HCT116 (cell line): ENCODE measurements around the gene PRSS16. TPM values are rescaled to one million over a fixed set of nuclear protein-coding genes. Genes with fewer than 3 reads are reported as not detected.

Source experiments
- ATAC-seq: fragments of 200-7000 bp; cut with Tn5 transposase; 2 replicates; pipeline ENCODE4 v1.9.1; 2020; ENCODE audit warnings: mild to moderate bottlenecking, moderate library complexity
- BruUV-seq: library from RNA; stranded (reverse); fragments of 400-500 nt; replicated peaks from 2 replicates; lab custom pipeline; 2021; lab: Mats Ljungman, UMichigan
- CTCF ChIA-PET: fragments of 300-600 bp; sonication (Branson Sonifier 250); formaldehyde crosslinking; loops from one replicate; lab custom pipeline; 2021; ENCODE audit warnings: antibody characterized with exemption; lab: Charles Lee
- POLR2A ChIA-PET: fragments of 300-600, 350-600 bp; sonication (Branson Sonifier 250); formaldehyde crosslinking; loops from one replicate; lab custom pipeline; 2021; ENCODE audit warnings: antibody characterized with exemption; lab: Charles Lee
- RAD21 ChIA-PET, 2 experiments: fragments of 300-600 bp; sonication (Branson Sonifier 250); formaldehyde crosslinking; loops; one replicate each; lab custom pipeline; 2023; ENCODE audit warnings: low total read pairs in 2 of 2; ENCODE audit not compliant: uncharacterized antibody in 2 of 2, unreplicated experiment in 2 of 2, low non-redundant PET in 1 of 2; lab: Charles Lee
- DNase-seq: peaks from one replicate; pipeline ENCODE4 v3.0.0-alpha.2; 2010; ENCODE audit warnings: low read depth, low spot score
- H2AFZ ChIP-seq: fragments of 200-600 bp; shearing (Covaris generic), sonication (generic); 2 replicates; pipeline ENCODE4 v1.6.1; 2017; ENCODE audit warnings: low read depth, mixed run types, mixed read lengths, antibody characterized with exemption, low read length; ENCODE audit not compliant: poor library complexity, severe bottlenecking
- H3K27ac ChIP-seq: 2 replicates; pipeline ENCODE4 v1.5.1; 2012; ENCODE audit warnings: low read depth, low read length
- H3K27me3 ChIP-seq: fragments of 200-600 bp; sonication (generic); 2 replicates; pipeline ENCODE4 v1.6.1; 2016; ENCODE audit warnings: mixed run types, low read length, mixed read lengths; ENCODE audit not compliant: insufficient read depth
- H3K36me3 ChIP-seq, 2 experiments: fragments of 200-500 bp in 1 of 2; fragments of 200-600 bp in 1 of 2; sonication (Bioruptor generic) in 1 of 2; sonication (generic) in 1 of 2; 2 replicates each; pipeline versions ENCODE4 v1.5.1 to v1.6.1; 2014 to 2016; ENCODE audit warnings: low read length in 2 of 2, inconsistent platforms in 1 of 2, mixed read lengths in 1 of 2, mixed run types in 1 of 2; ENCODE audit not compliant: insufficient read depth in 2 of 2, control insufficient read depth in 1 of 2
- H3K4me1 ChIP-seq, 2 experiments: fragments of 200-600 bp in 1 of 2; sonication (generic) in 1 of 2; 2 replicates each; pipeline versions ENCODE4 v1.5.1 to v1.6.1; 2012 to 2017; ENCODE audit warnings: low read length in 2 of 2, inconsistent platforms in 1 of 2, mild to moderate bottlenecking in 1 of 2, mixed read lengths in 1 of 2, mixed run types in 1 of 2, moderate library complexity in 1 of 2; ENCODE audit not compliant: insufficient read depth in 2 of 2, control insufficient read depth in 1 of 2
- H3K4me2 ChIP-seq: fragments of 200-600 bp; sonication (generic); 2 replicates; pipeline ENCODE4 v1.6.1; 2017; ENCODE audit warnings: mixed run types, low read length, mixed read lengths
- H3K4me3 ChIP-seq, 2 experiments: fragments of 200-600 bp in 1 of 2; sonication (generic) in 1 of 2; replicated peaks in 1 of 2; 2 replicates each; pipeline ENCODE4 v1.5.1; 2011 to 2016; ENCODE audit warnings: low read length in 2 of 2, control low read depth in 1 of 2, low read depth in 1 of 2, mild to moderate bottlenecking in 1 of 2, mixed read lengths in 1 of 2, mixed run types in 1 of 2
- H3K79me2 ChIP-seq: fragments of 200-600 bp; sonication (generic); 2 replicates; pipeline ENCODE4 v1.6.1; 2017; ENCODE audit warnings: mild to moderate bottlenecking, mixed run types, low read length, moderate library complexity, mixed read lengths; ENCODE audit not compliant: insufficient read depth
- H3K9ac ChIP-seq: fragments of 200-600 bp; sonication (generic); 2 replicates; pipeline ENCODE4 v1.6.1; 2016; ENCODE audit warnings: low read length, mixed read lengths
- H3K9me2 ChIP-seq: fragments of 200-600 bp; sonication (generic), shearing (Covaris generic); 2 replicates; pipeline ENCODE4 v1.6.1; 2017; ENCODE audit warnings: mixed run types, mild to moderate bottlenecking, moderate library complexity; ENCODE audit not compliant: insufficient read depth
- H3K9me3 ChIP-seq, 2 experiments: fragments of 200-500 bp in 1 of 2; fragments of 200-600 bp in 1 of 2; sonication (Bioruptor generic) in 1 of 2; sonication (generic) in 1 of 2; 2 replicates each; pipeline ENCODE4 v1.6.1; 2014 to 2017; ENCODE audit warnings: low read length in 2 of 2, mixed read lengths in 2 of 2, inconsistent platforms in 1 of 2, low read depth in 1 of 2, mild to moderate bottlenecking in 1 of 2, mixed run types in 1 of 2, moderate library complexity in 1 of 2; ENCODE audit not compliant: control insufficient read depth in 1 of 2, insufficient read depth in 1 of 2
- H4K20me1 ChIP-seq: fragments of 200-600 bp; sonication (generic), shearing (Covaris generic); 2 replicates; pipeline ENCODE4 v1.6.1; 2017; ENCODE audit warnings: mixed run types, mild to moderate bottlenecking, moderate library complexity; ENCODE audit not compliant: insufficient read depth
- ATF3 ChIP-seq: IDR thresholded peaks from 2 replicates; pipeline ENCODE4 v1.6.1; 2012
- EZH2 ChIP-seq: fragments of 200-600 bp; sonication (generic); IDR thresholded peaks from 2 replicates; pipeline ENCODE4 v1.6.1; 2017; ENCODE audit warnings: antibody characterized with exemption, mixed run types
- EZH2phosphoT487 ChIP-seq: fragments of 200-600 bp; IDR thresholded peaks from 2 replicates; pipeline ENCODE4 v1.6.1; 2018; ENCODE audit warnings: antibody characterized with exemption, borderline replicate concordance
- FOSL1 ChIP-seq: IDR thresholded peaks from 2 replicates; pipeline ENCODE4 v1.6.1; 2012; ENCODE audit warnings: low read depth
- JUND ChIP-seq: IDR thresholded peaks from 2 replicates; pipeline ENCODE4 v1.6.1; 2012
- MAX ChIP-seq: IDR thresholded peaks from 2 replicates; pipeline ENCODE4 v1.6.1; 2012
- POLR2AphosphoS5 ChIP-seq: IDR thresholded peaks from 2 replicates; pipeline ENCODE4 v1.6.1; 2011; ENCODE audit warnings: mild to moderate bottlenecking, low read depth, low read length, moderate library complexity
- REST ChIP-seq: IDR thresholded peaks from 2 replicates; pipeline ENCODE4 v1.6.1; 2012; ENCODE audit warnings: low read depth
- SIN3A ChIP-seq: IDR thresholded peaks from 2 replicates; pipeline ENCODE4 v1.6.1; 2012; ENCODE audit warnings: low read depth
- SP1 ChIP-seq: IDR thresholded peaks from 2 replicates; pipeline ENCODE4 v1.6.1; 2012; ENCODE audit warnings: low read depth
- YY1 ChIP-seq: IDR thresholded peaks from 2 replicates; pipeline ENCODE4 v1.6.1; 2011; ENCODE audit warnings: low read length, low read depth, moderate library complexity, mild to moderate bottlenecking; ENCODE audit not compliant: insufficient replicate concordance; ENCODE audit errors: extremely low read depth
- ZFX ChIP-seq: fragments of 450-650 bp; IDR thresholded peaks from 2 replicates; pipeline ENCODE4 v1.6.1; 2017
- intact Hi-C: fragments of 100-400 bp; cut with micrococcal nuclease; formaldehyde crosslinking; loops from 2 replicates; pipeline ENCODE4 v1.10.0; 2022
- total RNA-seq: library from RNA; stranded (reverse); gene quantifications from one replicate; pipeline ENCODE4 v1.2.1, GENCODE V29; 2021; ENCODE audit not compliant: unreplicated experiment

The PRSS16 gene
- total RNA-seq, 1 experiment from 2014 or later: 14.5 TPM

GRCh38 chr6:27208042-27208441 lies 39.5 kb upstream of the PRSS16 start:
- TF ChIP-seq JUND (no peak), ATF3 (no peak), EZH2 (no peak), FOSL1 (no peak), SIN3A (no peak)
- no peak overlapping the region for H2AFZ ChIP-seq
- BruUV-seq: no TSS peak
- H4K20me1 ChIP-seq: no peaks in the 10 kb centered on the region
- H3K4me1 ChIP-seq: no peaks in the 10 kb centered on the region
- no peak overlapping the region for H3K27ac ChIP-seq
- no peaks in the 10 kb centered on the region for H3K79me2 ChIP-seq
- H3K9me3 ChIP-seq: no peaks in the 10 kb centered on the region
- ATAC-seq (no peak), DNase-seq (no peak)
- no peaks in the 10 kb centered on the region for H3K36me3 ChIP-seq
- no peak overlapping the region for H3K4me2 ChIP-seq
- RAD21 ChIA-PET: no interaction called here
- intact Hi-C loops: no loop called here
- CTCF ChIA-PET: no interaction called here
- POLR2A ChIA-PET: no interaction called here
- no peak overlapping the region for H3K9ac ChIP-seq
- H3K27me3 ChIP-seq: no peaks in the 10 kb centered on the region
- H3K9me2 ChIP-seq: no peaks in the 10 kb centered on the region
- H3K4me3 ChIP-seq: no peak overlapping the region

- H3K9ac ChIP-seq: no peak overlapping the region
- no peak for DNase-seq
- ATAC-seq: no peak
- H3K4me3 ChIP-seq: no peak overlapping the region
- H3K27ac ChIP-seq: no peak overlapping the region
- H3K4me1 ChIP-seq: peaks cover 0 to 3% of the 10 kb centered on the region in 2 experiments; a peak in 1 of 4 replicates
- POLR2A ChIA-PET: no interaction called here
- intact Hi-C loops: no loop called here
- no peaks in the 10 kb centered on the region for H4K20me1 ChIP-seq
- no peaks in the 10 kb centered on the region for H3K79me2 ChIP-seq
- CTCF ChIA-PET: interaction anchor here (0.6 kb wide), 1 partner anchor 687 kb away, joined by 3 read pairs; no protein-coding TSS in a partner anchor
- H3K36me3 ChIP-seq: no peaks in the 10 kb centered on the region
- TF ChIP-seq SIN3A (no peak), REST (no peak), SP1 (no peak), YY1 (no peak), EZH2phosphoT487 (no peak), ZFX (no peak), EZH2 (no peak), POLR2AphosphoS5 (no peak), MAX (no peak)
- H3K9me2 ChIP-seq: no peaks in the 10 kb centered on the region
- H3K4me2 ChIP-seq: no peak overlapping the region
- BruUV-seq: no TSS peak
- no peak overlapping the region for H2AFZ ChIP-seq
- no peaks in the 10 kb centered on the region for H3K9me3 ChIP-seq
- no peaks in the 10 kb centered on the region for H3K27me3 ChIP-seq
- RAD21 ChIA-PET: no interaction called here
Measured at GRCh38 chr6:27209196-27209595, 38.3 kb upstream of the PRSS16 start.
